ENCODE results near the gene SCYGR6.

The SCYGR6 gene

GRCh38 chr2:227710986-227711385, 13.6 kb downstream of the SCYGR6 start:
- DNase-seq, result no peak

DNA sequence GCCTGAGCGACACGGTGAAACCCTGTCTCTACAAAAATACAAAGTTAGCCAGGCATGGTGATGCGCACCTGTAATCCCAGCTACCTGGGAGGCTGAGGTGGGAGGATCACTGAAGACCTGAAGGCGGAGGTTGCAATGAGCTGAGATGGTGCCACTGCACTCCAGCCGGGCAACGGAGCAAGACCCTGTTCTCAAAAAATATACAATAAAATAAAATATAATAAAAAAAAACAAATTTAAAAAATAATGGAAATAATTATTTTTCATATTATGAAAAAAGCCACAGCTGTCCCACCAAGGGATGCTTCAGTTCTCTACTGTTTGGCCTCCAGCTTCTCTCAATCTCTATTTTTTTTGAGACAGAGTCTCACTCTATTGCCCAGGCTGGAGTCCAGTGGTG, 17.2 kb downstream of the SCYGR6 start:
- DNase-seq, result no peak

- DNase-seq, result no peak
Measured at GRCh38 chr2:227706859-227707258, 17.7 kb downstream of the SCYGR6 start.

DNA sequence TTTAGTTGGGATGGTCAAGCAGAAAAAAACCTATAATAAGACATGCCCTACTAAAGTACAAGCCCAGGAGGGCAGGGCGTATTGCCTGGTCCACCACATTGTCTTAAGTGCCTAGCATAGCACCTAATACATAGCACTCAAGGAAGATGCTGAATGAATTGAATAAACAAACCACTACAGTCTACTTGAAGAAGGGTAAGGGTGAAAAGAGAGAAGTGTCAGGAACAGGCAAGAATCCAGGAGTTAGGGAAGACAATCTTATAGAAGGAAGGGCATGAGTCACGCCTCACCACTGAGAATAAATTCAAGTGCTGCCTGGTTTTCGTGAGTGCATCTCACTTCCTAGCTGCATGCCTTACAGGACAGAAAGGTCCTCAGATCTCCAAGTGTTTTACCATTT, 20.6 kb downstream of the SCYGR6 start:
- no peak for DNase-seq

GRCh38 chr2:227703280-227703732, 21.3 kb downstream of the SCYGR6 start:
- DNase-seq, result peak; percentile 13

DNA sequence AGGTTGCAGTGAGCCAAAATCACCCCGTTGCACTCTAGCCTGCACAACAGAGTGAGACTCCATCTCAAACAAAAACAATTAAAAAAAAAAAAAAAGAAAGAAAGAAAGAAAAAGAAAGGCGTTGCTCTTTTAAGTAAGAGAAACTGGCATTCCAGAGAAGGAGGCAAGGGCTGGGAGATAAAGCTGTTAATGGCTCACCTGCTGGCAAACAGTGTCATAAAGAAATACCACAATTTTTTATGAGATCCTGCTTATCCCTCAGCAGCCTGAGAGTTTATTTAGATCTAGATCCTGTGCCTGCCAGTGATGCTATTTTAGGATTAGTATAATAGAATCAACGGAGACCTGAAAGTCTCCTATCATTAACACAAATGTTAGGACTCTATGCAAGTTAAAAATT, 23.0 kb downstream of the SCYGR6 start:
- DNase-seq, result no peak

DNA sequence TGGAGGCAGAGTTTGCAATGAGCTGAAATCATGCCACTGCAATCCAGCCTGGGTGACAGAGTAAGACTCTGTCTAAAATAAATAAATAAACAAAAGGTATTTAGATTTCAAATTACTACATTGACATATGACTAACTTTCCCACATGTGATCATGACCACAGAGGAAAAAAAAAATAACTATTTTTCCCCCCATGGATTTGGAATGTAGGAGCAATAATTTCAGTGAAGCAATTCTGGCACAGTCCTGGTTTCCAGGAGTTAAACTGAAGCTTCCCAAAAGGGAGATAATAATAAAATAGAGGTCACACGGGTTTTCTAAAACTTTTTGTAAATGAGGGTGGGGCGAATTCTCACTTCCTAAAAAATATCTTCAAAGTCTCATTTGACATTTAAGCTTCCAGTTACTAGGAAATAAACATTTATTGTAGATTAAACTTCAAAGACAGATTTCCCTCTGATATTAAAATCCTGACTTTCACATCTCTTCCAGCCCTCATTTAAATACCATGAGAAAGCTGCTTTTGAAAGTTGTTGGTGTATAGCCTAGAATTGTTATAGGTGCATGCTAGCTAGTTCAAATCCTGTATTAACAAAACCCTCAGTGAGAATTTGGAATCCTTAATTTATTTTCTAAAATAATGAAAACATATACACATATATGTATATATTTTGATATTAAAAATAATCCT, 27.4 kb downstream of the SCYGR6 start:
- DNase-seq, result no peak

GRCh38 chr2:227687189-227687588, 37.4 kb downstream of the SCYGR6 start:
- DNase-seq, result no peak

DNA sequence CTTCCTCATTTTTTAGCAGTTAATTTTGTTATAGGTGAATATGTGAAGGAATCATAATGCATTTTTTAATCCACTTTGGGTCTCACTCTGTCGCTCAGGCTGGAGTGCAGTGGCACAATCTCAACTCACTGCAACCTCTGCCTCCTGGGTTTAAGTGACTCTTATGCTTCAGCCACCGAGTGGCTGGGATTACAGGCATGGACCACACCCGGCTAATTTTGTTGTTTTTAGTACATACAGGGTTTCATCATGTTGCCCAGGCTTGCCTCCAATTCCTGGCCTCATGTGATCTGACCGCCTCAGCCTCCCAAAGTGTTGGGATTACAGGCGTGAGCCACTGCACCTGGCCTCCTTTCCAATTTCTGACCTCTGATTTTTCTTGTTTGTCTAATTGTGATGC, 40.3 kb downstream of the SCYGR6 start:
- no peak for DNase-seq

GRCh38 chr2:227677928-227678327, 46.6 kb downstream of the SCYGR6 start:
- no peak for DNase-seq

- no peak for DNase-seq
Measured at GRCh38 chr2:227674485-227674884, 50.1 kb downstream of the SCYGR6 start.
